Esophagus squamous epithelium (tissue), 4 donors: ENCODE measurements around the gene STX1B.
A peak's percentile ranks its signal among the peaks of the same experiment; 100 is the strongest.

Experiments
- CTCF ChIP-seq, 6 experiments: fragments of 450-650 bp in 4 of 6; fragments of 200-600 bp in 2 of 6; sonication (generic) in 2 of 6; IDR thresholded peaks; one replicate each; pipeline ENCODE4 v1.5.1; 2016 to 2019; ENCODE audit warnings: antibody characterized with exemption in 6 of 6, mild to moderate bottlenecking in 4 of 6, moderate library complexity in 4 of 6
- POLR2A ChIP-seq, 4 donors: fragments of 450-650 bp; IDR thresholded peaks; one replicate each; pipeline ENCODE4 v1.6.1; 2017; ENCODE audit warnings: antibody characterized with exemption in 4 of 4, mild to moderate bottlenecking in 4 of 4, moderate library complexity in 3 of 4

DNA sequence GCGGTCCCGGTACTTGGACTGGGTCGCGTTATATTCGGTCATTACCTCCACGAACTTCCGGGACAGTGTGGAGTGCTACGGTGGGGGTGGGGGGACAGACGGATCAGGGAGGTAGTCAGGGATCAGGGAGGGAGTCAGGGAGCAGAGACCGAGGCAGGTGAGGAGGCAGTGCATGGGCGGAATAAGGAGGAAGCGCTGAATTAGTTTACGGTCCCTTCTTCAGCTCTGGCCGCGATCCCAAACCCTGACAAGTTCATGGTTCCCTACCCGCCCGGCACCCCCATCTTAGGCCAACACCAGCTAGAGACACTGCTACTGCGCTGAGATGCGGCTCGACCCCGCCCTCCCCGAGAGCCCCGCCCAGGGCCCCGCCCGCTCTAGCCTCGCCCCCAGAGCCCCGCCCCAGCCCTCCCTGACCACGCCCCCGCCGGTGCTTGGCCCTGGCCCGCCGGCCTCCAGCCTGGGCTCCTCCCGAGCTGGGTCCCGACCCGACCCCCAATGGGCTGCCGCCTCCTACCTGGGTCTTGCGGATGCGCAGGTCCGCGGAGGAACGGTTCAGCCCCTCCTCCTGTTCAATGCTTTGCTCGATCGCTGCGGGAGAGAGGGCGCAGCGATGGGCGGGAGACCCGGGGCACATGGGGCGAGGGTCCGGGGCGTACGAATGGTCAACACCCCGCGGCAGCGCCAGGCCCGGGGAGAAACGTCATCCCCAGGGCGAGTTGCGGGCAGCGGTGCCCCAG lies 13.3 kb downstream of the STX1B start:
- TF ChIP-seq POLR2A (IDR thresholded peaks at IDR 0.05), result peak in 2 of 4 donors; percentile 54 to 76
- no peak for TF ChIP-seq CTCF (IDR thresholded peaks at IDR 0.05)
